GM12878 (cell line): ENCODE data around the gene HMOX1. TPM values are rescaled to one million over a fixed set of nuclear protein-coding genes. Genes with fewer than 3 reads are reported as not detected.

Source experiments
- ATAC-seq: fragments of 200-7000 bp; cut with Tn5 transposase; 3 replicates; pipeline ENCODE4 v1.9.1; 2020; ENCODE audit warnings: mild to moderate bottlenecking, moderate library complexity
- BruUV-seq: library from RNA; stranded (reverse); fragments of 400-500 nt; replicated peaks from 2 replicates; lab custom pipeline; 2021; lab: Mats Ljungman, UMichigan
- CTCF ChIA-PET: fragments of 300-600 bp; sonication (Branson Sonifier 250); formaldehyde crosslinking; extraction: SDS; loops from one replicate; lab custom pipeline; 2021; ENCODE audit warnings: inconsistent platforms; lab: Yijun Ruan, JAX
- POLR2A ChIA-PET: fragments of 350-600 bp; formaldehyde crosslinking; extraction: SDS; loops from one replicate; lab custom pipeline; 2021; ENCODE audit warnings: inconsistent platforms; lab: Charles Lee
- RAD21 ChIA-PET: fragments of 300-600 bp; sonication (Branson Sonifier 250); formaldehyde crosslinking; loops from one replicate; lab custom pipeline; 2023; ENCODE audit warnings: antibody characterized with exemption; ENCODE audit not compliant: unreplicated experiment; lab: Charles Lee
- SMC1A ChIA-PET: fragments of 300-600 bp; sonication (Branson Sonifier 250); formaldehyde crosslinking; loops from one replicate; lab custom pipeline; 2023; ENCODE audit not compliant: unreplicated experiment, uncharacterized antibody; lab: Charles Lee
- DNase-seq: peaks from one replicate; pipeline ENCODE4 v3.0.0-alpha.2; 2011; ENCODE audit warnings: low read depth, low spot score
- FAIRE-seq: peaks from 3 replicates; lab custom pipeline; 2011; peaks lifted over from hg19 to GRCh38; lab: Jason Lieb, UNC
- H2AFZ ChIP-seq: 2 replicates; pipeline ENCODE4 v1.6.0; 2011; ENCODE audit warnings: low read depth, low read length, control low read depth; ENCODE audit not compliant: control insufficient read depth
- H3K27ac ChIP-seq: 2 replicates; pipeline ENCODE4 v1.5.1; 2011; ENCODE audit warnings: control low read depth; ENCODE audit not compliant: control insufficient read depth, insufficient read depth
- H3K27me3 ChIP-seq, 2 experiments: replicated peaks in 1 of 2; 2 replicates each; pipeline versions ENCODE4 v1.6.0 to v1.6.1; 2011; ENCODE audit warnings: low read length in 1 of 2; ENCODE audit not compliant: control insufficient read depth in 2 of 2, insufficient read depth in 2 of 2
- H3K36me3 ChIP-seq, 2 experiments: 2 replicates each; pipeline ENCODE4 v1.5.1; 2011; ENCODE audit warnings: low read length in 1 of 2; ENCODE audit not compliant: control insufficient read depth in 2 of 2, insufficient read depth in 2 of 2
- H3K4me1 ChIP-seq: 2 replicates; pipeline ENCODE4 v1.6.1; 2011; ENCODE audit warnings: mild to moderate bottlenecking, low read length, moderate library complexity, mixed read lengths; ENCODE audit not compliant: control insufficient read depth, insufficient read depth
- H3K4me2 ChIP-seq: 2 replicates; pipeline ENCODE4 v1.6.0; 2011; ENCODE audit warnings: control low read depth; ENCODE audit not compliant: control insufficient read depth, insufficient read depth
- H3K4me3 ChIP-seq: fragments of 200-600 bp; sonication (generic); 2 replicates; pipeline ENCODE4 v1.5.1; 2016
- H3K79me2 ChIP-seq: 2 replicates; pipeline ENCODE4 v1.6.0; 2011; ENCODE audit warnings: low read length; ENCODE audit not compliant: control insufficient read depth, insufficient read depth
- H3K9ac ChIP-seq: 2 replicates; pipeline ENCODE4 v1.8.0; 2011; ENCODE audit warnings: low read length, control low read depth, mixed read lengths; ENCODE audit not compliant: control insufficient read depth, insufficient read depth
- H3K9me3 ChIP-seq: replicated peaks from 3 replicates; pipeline ENCODE4 v1.5.1; 2011; ENCODE audit warnings: mild to moderate bottlenecking, low read length; ENCODE audit not compliant: control insufficient read depth, insufficient read depth
- H4K20me1 ChIP-seq: 2 replicates; pipeline ENCODE4 v1.6.0; 2011; ENCODE audit not compliant: control insufficient read depth, insufficient read depth
- BMI1 ChIP-seq: fragments of 450-650 bp; IDR thresholded peaks from 2 replicates; pipeline ENCODE4 v1.6.1; 2016; ENCODE audit warnings: mild to moderate bottlenecking, moderate library complexity, borderline replicate concordance
- CEBPB ChIP-seq, 2 experiments: fragments of 150-350 bp in 1 of 2; IDR thresholded peaks; 2 replicates each; pipeline ENCODE4 v1.6.1; 2012 to 2014; ENCODE audit warnings: low read depth in 2 of 2, low read length in 2 of 2, borderline replicate concordance in 1 of 2, inconsistent platforms in 1 of 2
- CHD2 ChIP-seq: IDR thresholded peaks from 2 replicates; pipeline ENCODE4 v1.6.1; 2011; ENCODE audit warnings: low read depth, low read length, improper control_type of control experiment, borderline replicate concordance
- HDGF ChIP-seq: fragments of 450-650 bp; IDR thresholded peaks from 2 replicates; pipeline ENCODE4 v1.6.1; 2016; ENCODE audit warnings: antibody characterized with exemption
- LARP7 ChIP-seq: fragments of 450-650 bp; IDR thresholded peaks from 2 replicates; pipeline ENCODE4 v1.6.1; 2017; ENCODE audit warnings: mild to moderate bottlenecking
- MTA2 ChIP-seq: fragments of 450-650 bp; IDR thresholded peaks from 2 replicates; pipeline ENCODE4 v1.6.1; 2016; ENCODE audit warnings: low read depth, mild to moderate bottlenecking, moderate library complexity
- NBN ChIP-seq: fragments of 450-650 bp; IDR thresholded peaks from 2 replicates; pipeline ENCODE4 v1.6.1; 2016
- PKNOX1 ChIP-seq: fragments of 450-650 bp; IDR thresholded peaks from 2 replicates; pipeline ENCODE4 v1.6.1; 2016; ENCODE audit warnings: mild to moderate bottlenecking
- TCF12 ChIP-seq: IDR thresholded peaks from 2 replicates; pipeline ENCODE4 v1.6.1; 2011; ENCODE audit warnings: low read depth, mild to moderate bottlenecking, low read length
- WGBS: methylation state at CpG from one replicate; pipeline ENCODE4 v1.1.6; 2016; ENCODE audit warnings: low lambda C conversion rate; ENCODE audit not compliant: insufficient replicate concordance, insufficient coverage; ENCODE audit errors: missing lambda C conversion rate; 5-methylcytosine and 5-hydroxymethylcytosine counted together
- in situ Hi-C: fragments of 300-500 bp; cut with MboI; formaldehyde crosslinking; loops from 9 replicates; pipeline ENCODE4 v1.14.3; 2018; ENCODE audit warnings: mixed read lengths
- intact Hi-C: fragments of 100-400 bp; cut with micrococcal nuclease; formaldehyde crosslinking; loops from one replicate; pipeline ENCODE4 v1.14.2; 2022; ENCODE audit not compliant: unreplicated experiment
- polyA plus RNA-seq, 11 experiments: library from polyadenylated mRNA; depleted of rRNA in 4 of 11; unstranded in 6 of 11; stranded (reverse) in 5 of 11; fragments of >200 nt; fragmentation: Nextera tagmentation in 4 of 11; fragmentation: Illumina TruSeq in 1 of 11; extraction: Ambion mirVana in 4 of 11; extraction: Trizol in 1 of 11; gene quantifications; 1 replicate in 1 of 11; 2 replicates in 10 of 11; pipeline versions ENCODE4 v1.2.1 to v1.2.3, GENCODE V29; 2011 to 2016; ENCODE audit warnings: inconsistent platforms in 2 of 11, missing spikeins in 2 of 11, low read depth in 1 of 11
- total RNA-seq, 4 experiments: library from RNA; depleted of rRNA in 3 of 4; stranded (reverse); fragments of >200 nt in 3 of 4; fragmentation: Illumina TruSeq in 1 of 4; extraction: Trizol in 1 of 4; gene quantifications; 2 replicates each; pipeline versions ENCODE4 v1.2.1 to v1.2.3, GENCODE V29; 2013 to 2021

HMOX1 gene
- total and polyA plus RNA-seq, 10 of the 15 experiments (the other 5 are each of a cell fraction or from before 2014, with no cell fraction given): 1.5 to 36.7 (median 18.8) TPM

- TF ChIP-seq PKNOX1: no peak
- no peak for TF ChIP-seq LARP7
- no peak for TF ChIP-seq HDGF
- no peak for TF ChIP-seq CEBPB (IDR thresholded peaks at IDR 0.05; ENCODE audit: borderline replicate concordance in 1 of 2, low read depth in 2 of 2, low read length in 2 of 2)
Measured at GRCh38 chr22:35373781-35374180, 7.1 kb upstream of the HMOX1 start (continued).

- H3K27ac ChIP-seq: no peak overlapping the region
- H3K4me1 ChIP-seq: peaks cover 38% of the 10 kb centered on the region
- H3K4me3 ChIP-seq: no peak overlapping the region
- H3K36me3 ChIP-seq: no peaks in the 10 kb centered on the region
- intact Hi-C loops: no loop called here
- FAIRE-seq (no peak), DNase-seq (no peak), ATAC-seq (no peak)
- BruUV-seq: no TSS peak
- ChIA-PET RAD21 (interaction anchor here (0.9 to 2.8 kb wide), 4 partner anchors 22 to 36 kb away, joined by 3 to 23 read pairs (median 15); no protein-coding TSS in a partner anchor), CTCF (interaction anchor here (0.6 to 2.5 kb wide), 6 partner anchors 14 to 368 kb away, joined by 3 to 29 read pairs (median 4); no protein-coding TSS in a partner anchor), POLR2A (interaction anchor here (0.5 to 1.5 kb wide), 2 partner anchors 10 to 210 kb away, joined by 3 to 8 read pairs; no protein-coding TSS in a partner anchor), SMC1A (interaction anchor here (0.6 to 3.0 kb wide), 9 partner anchors 11 to 273 kb away, joined by 3 to 22 read pairs (median 3); partner anchors contain the start of gene APOL6)
- WGBS: 100% methylated on average over 3 of the region's 3 CpGs
- no peak overlapping the region for H3K4me2 ChIP-seq
- no peaks in the 10 kb centered on the region for H3K79me2 ChIP-seq
- TF ChIP-seq NBN (no peak), CHD2 (no peak), BMI1 (no peak), MTA2 (no peak), TCF12 (no peak)
- in situ Hi-C loops: loop anchor here (25.0 kb wide), 1 partner anchor 1837 kb away; the partner anchor contains the start of gene SSTR3
- no peak overlapping the region for H2AFZ ChIP-seq
- H3K27me3 ChIP-seq: no peaks in the 10 kb centered on the region
- no peaks in the 10 kb centered on the region for H3K9me3 ChIP-seq
- H3K9ac ChIP-seq: no peak overlapping the region
- H4K20me1 ChIP-seq: no peaks in the 10 kb centered on the region
Measured at GRCh38 chr22:35375031-35375430, 5.9 kb upstream of the HMOX1 start.
